Naive thymus-derived CD4-positive, alpha-beta T cell (primary cell): ENCODE data around the gene LIG1. TPM values are rescaled to one million over a fixed set of nuclear protein-coding genes. Genes with fewer than 3 reads are reported as not detected.

Experiments used
- ATAC-seq: fragments of 150-1000 bp; cut with Tn5 transposase; 2 replicates; pipeline ENCODE4 v1.10.0; 2021; ENCODE audit warnings: mild to moderate bottlenecking, moderate library complexity
- CTCF ChIA-PET: fragments of 350-600 bp; sonication (Branson Sonifier 250); formaldehyde crosslinking; loops from one replicate; lab custom pipeline; 2021; ENCODE audit warnings: antibody characterized with exemption; lab: Charles Lee
- POLR2A ChIA-PET: fragments of 350-600 bp; sonication (Branson Sonifier 250); formaldehyde crosslinking; loops from one replicate; lab custom pipeline; 2021; ENCODE audit warnings: antibody characterized with exemption, inconsistent platforms; lab: Charles Lee
- DNase-seq, 9 donors: peaks; one replicate each; pipeline versions ENCODE4 v3.0.0 to v3.0.0-alpha.2; 2020 to 2022; ENCODE audit warnings: mixed read lengths in 1 of 9
- H3K27ac ChIP-seq: one replicate; pipeline ENCODE4 v1.7.0; 2013; ENCODE audit warnings: mild to moderate bottlenecking, low read depth, low read length, moderate library complexity
- H3K27me3 ChIP-seq, 2 donors: one replicate each; pipeline ENCODE4 v1.7.0; 2013; ENCODE audit warnings: low read length in 2 of 2, mild to moderate bottlenecking in 2 of 2, moderate library complexity in 2 of 2; ENCODE audit not compliant: control insufficient read depth in 2 of 2, insufficient read depth in 2 of 2
- H3K36me3 ChIP-seq, 3 experiments: 1 replicate in 2 of 3; 2 replicates in 1 of 3; pipeline ENCODE4 v1.7.0; 2013; ENCODE audit warnings: low read length in 3 of 3, mild to moderate bottlenecking in 3 of 3, moderate library complexity in 1 of 3; ENCODE audit not compliant: insufficient read depth in 3 of 3, control insufficient read depth in 2 of 3
- H3K4me1 ChIP-seq, 2 donors: one replicate each; pipeline ENCODE4 v1.7.0; 2013; ENCODE audit warnings: low read length in 2 of 2, mild to moderate bottlenecking in 2 of 2, moderate library complexity in 1 of 2; ENCODE audit not compliant: control insufficient read depth in 2 of 2, insufficient read depth in 2 of 2
- H3K4me3 ChIP-seq: 2 replicates; pipeline ENCODE4 v1.7.0; 2013; ENCODE audit warnings: mild to moderate bottlenecking, low read length
- H3K9me3 ChIP-seq, 3 experiments: 1 replicate in 2 of 3; 2 replicates in 1 of 3; pipeline ENCODE4 v1.7.0; 2013; ENCODE audit warnings: low read length in 3 of 3; ENCODE audit not compliant: control insufficient read depth in 2 of 3
- H3K27ac Mint-ChIP-seq, 9 donors: one replicate each; pipeline ENCODE4 v1.8.0; 2020 to 2022; ENCODE audit warnings: mixed read lengths in 9 of 9, mild to moderate bottlenecking in 8 of 9, moderate library complexity in 5 of 9, inconsistent platforms in 2 of 9
- H3K27me3 Mint-ChIP-seq, 5 donors: one replicate each; pipeline ENCODE4 v1.8.0; 2021 to 2022; ENCODE audit warnings: mixed read lengths in 5 of 5, mild to moderate bottlenecking in 1 of 5
- H3K36me3 Mint-ChIP-seq, 5 donors: one replicate each; pipeline ENCODE4 v1.8.0; 2020 to 2022; ENCODE audit warnings: mixed read lengths in 5 of 5, mild to moderate bottlenecking in 3 of 5, inconsistent platforms in 1 of 5
- H3K4me1 Mint-ChIP-seq, 7 donors: one replicate each; pipeline ENCODE4 v1.8.0; 2020 to 2022; ENCODE audit warnings: mixed read lengths in 7 of 7, mild to moderate bottlenecking in 3 of 7, inconsistent platforms in 1 of 7
- H3K4me3 Mint-ChIP-seq, 10 donors: one replicate each; pipeline ENCODE4 v1.8.0; 2020 to 2022; ENCODE audit warnings: mild to moderate bottlenecking in 10 of 10, mixed read lengths in 10 of 10, moderate library complexity in 6 of 10, inconsistent platforms in 2 of 10
- H3K9me3 Mint-ChIP-seq, 11 donors: one replicate each; pipeline ENCODE4 v1.8.0; 2020 to 2022; ENCODE audit warnings: mixed read lengths in 11 of 11, mild to moderate bottlenecking in 4 of 11, inconsistent platforms in 1 of 11, moderate library complexity in 1 of 11
- intact Hi-C, 2 donors: fragments of 100-400 bp; cut with micrococcal nuclease; formaldehyde crosslinking; loops; one replicate each; pipeline ENCODE4 v1.15.1; 2023
- polyA plus RNA-seq, 2 donors: library from polyadenylated mRNA; unstranded; fragments of 300-500 nt; fragmentation: Illumina TruSeq; gene quantifications; one replicate each; pipeline ENCODE4 v1.2.3, GENCODE V29; 2021
- total RNA-seq, 6 experiments: library from RNA in 5 of 6; stranded (reverse) in 5 of 6; gene quantifications; 1 replicate in 5 of 6; 2 replicates in 1 of 6; pipeline ENCODE4 v1.2.3 and lab custom pipeline; 2021 to 2026

The LIG1 gene
- total and polyA plus RNA-seq, 7 experiments from 2014 or later = 38.1 to 134 (median 103) TPM

GRCh38 chr19:48069435-48069834, 100.7 kb downstream of the LIG1 start:
- CTCF ChIA-PET = no interaction called here

More at GRCh38 chr19:48069435-48069834, 100.7 kb downstream of the LIG1 start:
- DNase-seq (no peak), ATAC-seq (no peak)
- no peaks in the 10 kb centered on the region for H3K4me1 ChIP-seq
- H3K27ac ChIP-seq = no peak overlapping the region
- H3K36me3 Mint-ChIP-seq = peaks cover 0 to 10% (median 0%) of the 10 kb centered on the region in 5 donors
- H3K9me3 Mint-ChIP-seq = peaks cover 0 to 4% (median 0%) of the 10 kb centered on the region in 11 donors
- H3K4me3 ChIP-seq = no peak overlapping the region
- H3K4me3 Mint-ChIP-seq = no peak overlapping the region
- H3K27me3 ChIP-seq = no peaks in the 10 kb centered on the region
- H3K36me3 ChIP-seq = no peaks in the 10 kb centered on the region
- H3K27me3 Mint-ChIP-seq = peaks cover 0 to 5% (median 0%) of the 10 kb centered on the region in 5 donors
- no peak overlapping the region for H3K27ac Mint-ChIP-seq
- no peaks in the 10 kb centered on the region for H3K9me3 ChIP-seq
- no peaks in the 10 kb centered on the region for H3K4me1 Mint-ChIP-seq
- intact Hi-C loops = no loop called here
- POLR2A ChIA-PET = no interaction called here

Other genes with a start within 250 kb of the LIG1 start
- not detected for gene BSPH1, start 178.2 kb downstream of the LIG1 start, total RNA-seq
- not detected for gene BSPH1, start 178.2 kb downstream of the LIG1 start, polyA plus RNA-seq
- gene ELSPBP1, start 175.7 kb downstream of the LIG1 start, total RNA-seq = not detected
- gene ELSPBP1, start 175.7 kb downstream of the LIG1 start, polyA plus RNA-seq = not detected
- under 1 TPM in 1 of 5 experiments, not detected in 4; 0.42 TPM for gene CABP5, start 126.3 kb downstream of the LIG1 start, total RNA-seq
- gene CABP5, start 126.3 kb downstream of the LIG1 start, polyA plus RNA-seq = not detected
- 10 to 100 TPM in 2 of 5 experiments, 1 to 10 TPM in 3; 3.3 to 21.2 (median 9.1) TPM for gene PLA2G4C, start 59.5 kb downstream of the LIG1 start, total RNA-seq
- gene PLA2G4C, start 59.5 kb downstream of the LIG1 start, polyA plus RNA-seq = 1 to 10 TPM; 1.2 to 2.3 TPM
- gene ZSWIM9, start 336 bp upstream of the LIG1 start, total RNA-seq = 10 to 100 TPM in 1 of 5 experiments, 1 to 10 TPM in 4; 5.0 to 11.6 (median 7.4) TPM
- gene ZSWIM9, start 336 bp upstream of the LIG1 start, polyA plus RNA-seq = 1 to 10 TPM in 1 of 2 donors, under 1 TPM in 1; 0.82 to 1.0 TPM
- 100 to 1,000 TPM; 104 to 301 (median 182) TPM for gene CARD8, start 85.6 kb upstream of the LIG1 start, total RNA-seq
- gene CARD8, start 85.6 kb upstream of the LIG1 start, polyA plus RNA-seq = 100 to 1,000 TPM in 1 of 2 donors, 10 to 100 TPM in 1; 73.6 to 101 TPM
- gene ZNF114, start 99.7 kb upstream of the LIG1 start, total RNA-seq = under 1 TPM in 2 of 5 experiments, not detected in 3; 0.29 to 0.51 TPM
- not detected for gene ZNF114, start 99.7 kb upstream of the LIG1 start, polyA plus RNA-seq
- gene EMP3, start 155.2 kb upstream of the LIG1 start, total RNA-seq = 100 to 1,000 TPM; 183 to 425 (median 257) TPM
- 100 to 1,000 TPM; 511 to 711 TPM for gene EMP3, start 155.2 kb upstream of the LIG1 start, polyA plus RNA-seq
- gene TMEM143, start 193.6 kb upstream of the LIG1 start, total RNA-seq = 10 to 100 TPM; 11.6 to 39.8 (median 20.1) TPM
- 10 to 100 TPM in 1 of 2 donors, 1 to 10 TPM in 1; 5.7 to 12.7 TPM for gene TMEM143, start 193.6 kb upstream of the LIG1 start, polyA plus RNA-seq
- not detected for gene SYNGR4, start 194.0 kb upstream of the LIG1 start, total RNA-seq
- not detected for gene SYNGR4, start 194.0 kb upstream of the LIG1 start, polyA plus RNA-seq
- 10 to 100 TPM; 42.7 to 73.9 (median 52.3) TPM for gene KDELR1, start 221.2 kb upstream of the LIG1 start, total RNA-seq
- gene KDELR1, start 221.2 kb upstream of the LIG1 start, polyA plus RNA-seq = 10 to 100 TPM; 22.2 to 24.3 TPM
- under 1 TPM; 0.08 to 0.39 (median 0.11) TPM for gene GRIN2D, start 223.3 kb upstream of the LIG1 start, total RNA-seq
- gene GRIN2D, start 223.3 kb upstream of the LIG1 start, polyA plus RNA-seq = not detected